Common myeloid progenitor, CD34-positive (primary cell): ENCODE results near the gene MVK.

ENCODE experiments used
- CTCF ChIA-PET: fragments of 350-600 bp; sonication (Branson Sonifier 250); formaldehyde crosslinking; loops from one replicate; lab custom pipeline; 2021; ENCODE audit warnings: antibody characterized with exemption; lab: Charles Lee
- POLR2A ChIA-PET: fragments of 350-600 bp; sonication (Branson Sonifier 250); formaldehyde crosslinking; loops from one replicate; lab custom pipeline; 2021; ENCODE audit warnings: antibody characterized with exemption; lab: Charles Lee
- DNase-seq, 3 donors: peaks; one replicate each; pipeline versions ENCODE4 v3.0.0 to v3.0.0-alpha.2; 2013
- H3K27ac ChIP-seq, 2 experiments: 1 replicate in 1 of 2; 2 replicates in 1 of 2; pipeline ENCODE4 v1.7.0; 2013; ENCODE audit warnings: inconsistent platforms in 2 of 2, low read length in 2 of 2, mild to moderate bottlenecking in 2 of 2, low read depth in 1 of 2, moderate library complexity in 1 of 2; ENCODE audit not compliant: severe bottlenecking in 2 of 2, insufficient read depth in 1 of 2, poor library complexity in 1 of 2
- H3K27me3 ChIP-seq, 5 experiments: replicated peaks in 2 of 5; 1 replicate in 3 of 5; 2 replicates in 2 of 5; pipeline versions ENCODE4 v1.6.1 to v1.7.0; 2013; ENCODE audit warnings: low read length in 4 of 5, mild to moderate bottlenecking in 2 of 5, moderate library complexity in 2 of 5, inconsistent platforms in 1 of 5; ENCODE audit not compliant: insufficient read depth in 5 of 5, control insufficient read depth in 4 of 5
- H3K36me3 ChIP-seq, 4 experiments: 1 replicate in 2 of 4; 2 replicates in 2 of 4; pipeline versions ENCODE4 v1.6.1 to v1.7.0; 2013; ENCODE audit warnings: low read length in 3 of 4, control low read depth in 1 of 4, mild to moderate bottlenecking in 1 of 4; ENCODE audit not compliant: control insufficient read depth in 4 of 4, insufficient read depth in 4 of 4
- H3K4me1 ChIP-seq, 4 experiments: 1 replicate in 3 of 4; 2 replicates in 1 of 4; pipeline versions ENCODE4 v1.6.1 to v1.7.1; 2013; ENCODE audit warnings: low read length in 3 of 4, mild to moderate bottlenecking in 3 of 4, control low read depth in 1 of 4, inconsistent platforms in 1 of 4, moderate library complexity in 1 of 4; ENCODE audit not compliant: control insufficient read depth in 4 of 4, insufficient read depth in 4 of 4; ENCODE audit errors: control extremely low read depth in 1 of 4
- H3K4me3 ChIP-seq, 7 experiments: 1 replicate in 4 of 7; 2 replicates in 3 of 7; pipeline versions ENCODE4 v1.5.1 to v1.7.0; 2013; ENCODE audit warnings: mild to moderate bottlenecking in 7 of 7, low read length in 6 of 7, moderate library complexity in 6 of 7, inconsistent platforms in 2 of 7, low read depth in 2 of 7, control low read depth in 1 of 7; ENCODE audit not compliant: insufficient read depth in 4 of 7, control insufficient read depth in 1 of 7; ENCODE audit errors: extremely low read depth in 1 of 7
- H3K9me3 ChIP-seq, 5 experiments: 1 replicate in 4 of 5; 2 replicates in 1 of 5; pipeline versions ENCODE4 v1.6.1 to v1.7.1; 2013; ENCODE audit warnings: low read length in 4 of 5, mild to moderate bottlenecking in 2 of 5, inconsistent platforms in 1 of 5, low read depth in 1 of 5, moderate library complexity in 1 of 5; ENCODE audit not compliant: control insufficient read depth in 4 of 5, insufficient read depth in 2 of 5; ENCODE audit errors: control extremely low read depth in 1 of 5
- WGBS: methylation state at CpG from one replicate; pipeline ENCODE4 v1.1.5; 2013; ENCODE audit not compliant: insufficient coverage; 5-methylcytosine and 5-hydroxymethylcytosine counted together

The MVK gene

GRCh38 chr12:109609342-109609741 is 35.7 kb downstream of the MVK start:
- no peak overlapping the region for H3K27ac ChIP-seq
- DNase-seq = no peak
- no peaks in the 10 kb centered on the region for H3K9me3 ChIP-seq
- 78% methylated on average over 2 of the region's 2 CpGs for WGBS
- H3K4me1 ChIP-seq = no peaks in the 10 kb centered on the region
- ChIA-PET CTCF (interaction anchor here (0.8 kb wide), 1 partner anchor 168 kb away, joined by 3 read pairs; no protein-coding TSS in a partner anchor), POLR2A (no interaction called here)
- no peak overlapping the region for H3K4me3 ChIP-seq
- H3K27me3 ChIP-seq = peaks cover 0 to 69% (median 24%) of the 10 kb centered on the region in 5 experiments
- H3K36me3 ChIP-seq = no peaks in the 10 kb centered on the region

DNA sequence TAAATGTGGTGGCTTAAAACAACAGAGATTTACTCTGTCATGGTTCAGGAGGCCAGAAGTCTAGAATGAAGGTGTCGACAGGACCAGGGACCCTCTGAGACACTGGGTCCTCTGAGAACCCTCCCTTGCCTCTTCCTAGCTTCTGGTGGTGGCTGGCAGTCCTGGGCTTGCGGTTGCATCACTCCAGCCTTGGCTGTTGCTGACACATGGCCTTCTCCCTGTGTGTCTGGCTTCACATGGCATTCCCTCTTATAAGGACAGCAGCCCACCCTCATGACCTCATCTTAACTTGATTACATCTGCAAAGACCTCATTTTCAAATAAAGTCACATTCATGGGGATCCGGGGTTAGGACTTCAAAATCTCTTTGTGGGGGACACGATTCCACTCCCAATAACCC is 36.9 kb downstream of the MVK start:
- peaks cover 0 to 68% (median 20%) of the 10 kb centered on the region in 5 experiments for H3K27me3 ChIP-seq
- no peak overlapping the region for H3K27ac ChIP-seq
- H3K4me1 ChIP-seq = no peaks in the 10 kb centered on the region
- CTCF ChIA-PET = no interaction called here
- no peak for DNase-seq
- WGBS = 100% methylated on average over 2 of the region's 4 CpGs
- H3K4me3 ChIP-seq = no peak overlapping the region
- POLR2A ChIA-PET = no interaction called here
- no peaks in the 10 kb centered on the region for H3K36me3 ChIP-seq
- H3K9me3 ChIP-seq = no peaks in the 10 kb centered on the region

GRCh38 chr12:109611223-109611622 is 37.6 kb downstream of the MVK start:
- ChIA-PET POLR2A (no interaction called here), CTCF (no interaction called here)
- no peaks in the 10 kb centered on the region for H3K4me1 ChIP-seq
- no peak overlapping the region for H3K4me3 ChIP-seq
- H3K27ac ChIP-seq = no peak overlapping the region
- H3K9me3 ChIP-seq = no peaks in the 10 kb centered on the region
- H3K27me3 ChIP-seq = peaks cover 0 to 61% (median 20%) of the 10 kb centered on the region in 5 experiments
- H3K36me3 ChIP-seq = no peaks in the 10 kb centered on the region
- 78% methylated on average over 8 of the region's 10 CpGs for WGBS
- DNase-seq = no peak

DNA sequence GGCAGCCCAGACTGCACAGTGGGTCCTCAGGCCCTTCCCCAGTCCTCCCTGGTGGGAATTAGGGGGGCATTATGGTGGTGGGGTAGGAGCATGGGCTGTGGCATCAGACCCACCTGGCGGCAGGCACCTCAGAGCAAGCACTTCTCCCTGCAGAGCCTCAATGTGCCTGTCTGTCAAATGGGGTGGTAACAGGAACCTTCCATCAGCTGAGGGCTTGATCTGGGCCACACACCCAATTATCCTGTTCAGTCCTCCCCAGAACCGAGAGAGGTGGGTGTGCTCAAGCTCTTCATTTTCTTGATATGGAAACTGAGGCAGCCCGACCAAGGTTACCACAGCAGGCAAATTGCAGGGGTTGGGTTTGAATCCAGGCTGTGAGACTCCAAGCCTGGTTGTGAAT is 38.4 kb downstream of the MVK start:
- POLR2A ChIA-PET = no interaction called here
- CTCF ChIA-PET = interaction anchor here (0.9 to 2.3 kb wide), 2 partner anchors 14 to 18 kb away, joined by 3 to 9 read pairs; no protein-coding TSS in a partner anchor
- whole genome bisulfite sequencing = 100% methylated on average over 2 of the region's 3 CpGs

DNA sequence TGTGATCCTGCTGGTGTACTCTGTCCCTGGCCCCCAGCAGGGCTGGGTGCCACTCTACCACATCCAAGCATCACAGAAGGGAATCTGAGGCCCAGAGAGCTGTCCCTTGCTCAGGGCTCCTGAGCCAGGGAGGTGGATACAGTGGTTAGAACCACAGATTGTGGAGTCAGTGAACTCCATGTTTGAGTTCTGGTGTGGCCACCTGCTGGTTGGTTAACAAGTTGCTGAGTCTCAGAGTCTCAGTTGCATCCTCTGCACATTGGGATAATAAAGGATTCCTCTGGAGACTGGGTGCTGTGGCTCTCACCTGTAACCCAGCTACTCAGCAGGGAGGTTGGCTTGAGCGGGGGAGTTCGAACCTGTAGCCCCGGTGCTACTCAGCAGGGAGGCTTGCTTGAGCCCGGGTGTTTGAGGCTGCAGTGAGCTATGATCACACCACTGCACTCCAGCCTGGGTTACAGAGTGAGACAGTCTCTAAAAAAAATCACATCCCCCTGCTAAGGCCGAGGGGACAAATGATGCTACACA is 39.4 kb downstream of the MVK start:
- Histone ChIP-seq H3K27me3 (peaks cover 0 to 50% (median 16%) of the 10 kb centered on the region in 5 experiments), H3K4me3 (no peak overlapping the region), H3K4me1 (no peaks in the 10 kb centered on the region), H3K36me3 (no peaks in the 10 kb centered on the region), H3K27ac (no peak overlapping the region), H3K9me3 (no peaks in the 10 kb centered on the region)
- ChIA-PET CTCF (interaction anchor here (0.7 to 2.3 kb wide), 2 partner anchors 13 to 15 kb away, joined by 3 to 9 read pairs; no protein-coding TSS in a partner anchor), POLR2A (no interaction called here)
- no peak for DNase-seq
- no CpG with 5 or more reads among the region's 5 CpGs for WGBS

More for the DNA sequence above, 38.4 kb downstream of the MVK start:
- no peaks in the 10 kb centered on the region for H3K36me3 ChIP-seq
- peaks cover 0 to 57% (median 20%) of the 10 kb centered on the region in 5 experiments for H3K27me3 ChIP-seq
- no peaks in the 10 kb centered on the region for H3K9me3 ChIP-seq
- H3K4me3 ChIP-seq = no peak overlapping the region
- H3K27ac ChIP-seq = no peak overlapping the region
- DNase-seq = no peak
- H3K4me1 ChIP-seq = no peaks in the 10 kb centered on the region

DNA sequence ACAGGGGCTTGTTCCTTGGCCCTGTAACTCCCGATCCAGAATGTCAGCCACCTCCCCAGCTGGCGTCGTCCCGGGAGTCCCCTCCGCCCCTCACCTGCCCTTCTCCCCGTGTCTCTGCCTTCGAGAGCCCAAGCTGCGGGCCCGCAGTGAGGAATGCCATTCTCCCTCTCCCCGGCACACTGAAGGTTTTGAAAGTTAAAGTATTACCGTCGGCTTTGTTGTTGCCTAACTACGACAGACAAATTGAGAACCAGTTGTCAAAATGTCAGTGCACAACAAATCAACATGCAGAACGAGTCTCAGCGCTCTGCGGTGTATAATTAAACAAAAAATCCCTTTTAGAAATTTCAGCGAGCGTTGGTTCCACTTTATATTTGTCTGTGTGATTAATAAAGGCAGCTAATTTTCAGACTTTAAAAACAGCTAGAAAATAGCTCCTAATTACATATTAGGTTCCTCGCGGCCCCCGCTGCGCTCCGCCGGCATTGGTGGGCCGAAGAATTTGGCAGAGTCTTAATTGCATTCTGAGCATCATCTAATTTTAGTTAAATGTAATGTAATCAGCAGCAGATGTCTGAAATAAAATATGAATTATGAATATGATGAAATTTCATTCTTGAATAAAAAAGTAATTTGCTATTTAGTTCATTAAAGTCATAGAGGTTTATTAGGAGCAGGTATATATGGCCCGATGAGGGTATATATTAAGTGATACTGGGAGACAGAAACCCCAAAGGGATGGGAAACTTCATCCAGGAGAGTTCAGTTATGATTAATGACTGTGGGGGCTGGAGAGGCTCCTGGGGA is 40.3 kb downstream of the MVK start:
- no peaks in the 10 kb centered on the region for H3K4me1 ChIP-seq
- peaks cover 0 to 50% (median 16%) of the 10 kb centered on the region in 5 experiments for H3K27me3 ChIP-seq
- H3K36me3 ChIP-seq = no peaks in the 10 kb centered on the region
- H3K27ac ChIP-seq = no peak overlapping the region
- ChIA-PET POLR2A (no interaction called here), CTCF (interaction anchor here (0.9 to 2.3 kb wide), 2 partner anchors 16 to 33 kb away, joined by 3 to 9 read pairs; no protein-coding TSS in a partner anchor)
- WGBS = 72% methylated on average over 15 of the region's 26 CpGs
- no peak for DNase-seq
- no peaks in the 10 kb centered on the region for H3K9me3 ChIP-seq
- no peak overlapping the region for H3K4me3 ChIP-seq
